GM19324 (cell line): ENCODE results near the gene CPO.
"Not testable (repeated sequence)": the region's sequence is repeated elsewhere in the genome, so short reads cannot be mapped to it uniquely, and the experiment has no call there.

Experiments
- ATAC-seq: cut with Tn5 transposase; IDR thresholded peaks from one replicate; pipeline ENCODE4 v1.9.1; 2021; ENCODE audit warnings: mild to moderate bottlenecking, moderate library complexity; ENCODE audit not compliant: unreplicated experiment, low FRiP score

The CPO gene, protein sequence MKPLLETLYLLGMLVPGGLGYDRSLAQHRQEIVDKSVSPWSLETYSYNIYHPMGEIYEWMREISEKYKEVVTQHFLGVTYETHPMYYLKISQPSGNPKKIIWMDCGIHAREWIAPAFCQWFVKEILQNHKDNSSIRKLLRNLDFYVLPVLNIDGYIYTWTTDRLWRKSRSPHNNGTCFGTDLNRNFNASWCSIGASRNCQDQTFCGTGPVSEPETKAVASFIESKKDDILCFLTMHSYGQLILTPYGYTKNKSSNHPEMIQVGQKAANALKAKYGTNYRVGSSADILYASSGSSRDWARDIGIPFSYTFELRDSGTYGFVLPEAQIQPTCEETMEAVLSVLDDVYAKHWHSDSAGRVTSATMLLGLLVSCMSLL

GRCh38 chr2:206939340-206939739 lies at the start of gene CPO:
Gene CPO, plus strand, starts transcription at chr2:206939518. Its CDS starts 82 bp downstream, at chr2:206939600.
- ATAC-seq = no peak

DNA sequence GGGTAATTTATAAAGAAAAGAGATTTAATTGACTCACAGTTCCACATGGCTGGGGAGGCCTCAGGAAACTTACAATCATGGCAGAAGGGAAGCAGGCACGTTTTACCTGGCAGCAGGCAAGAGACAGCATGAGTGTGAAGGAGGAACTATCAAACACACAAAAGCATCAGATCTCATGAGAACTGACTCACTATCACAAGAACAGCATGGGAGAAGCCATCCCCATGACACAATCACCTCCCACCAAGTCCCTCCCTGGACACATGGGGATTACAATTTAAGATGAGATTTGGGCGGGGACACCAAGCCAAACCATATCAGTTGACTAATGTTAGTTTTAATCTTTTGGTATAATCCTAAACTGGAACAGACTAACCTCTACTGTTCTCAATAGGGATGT lies 49.1 kb upstream of the CPO start:
- no peak for ATAC-seq

DNA sequence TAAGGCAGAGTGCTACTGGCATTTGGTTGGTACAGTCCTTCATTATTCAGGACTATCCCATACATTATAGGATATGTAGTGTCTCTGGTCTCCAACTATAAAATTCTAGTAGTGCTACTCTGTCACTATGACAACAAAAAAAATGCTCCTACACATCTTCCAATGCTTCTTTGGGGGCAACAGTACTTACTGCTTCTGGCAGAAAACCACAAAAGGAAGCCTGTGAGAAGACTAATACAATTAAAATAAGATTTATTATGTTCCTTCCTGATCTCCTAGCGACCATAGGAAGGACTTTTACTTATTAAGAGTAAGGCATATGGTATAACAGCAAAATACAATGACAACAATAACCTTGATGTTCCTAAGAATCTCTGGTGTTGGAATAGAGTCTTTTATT lies 48.4 kb upstream of the CPO start:
- no peak for ATAC-seq

DNA sequence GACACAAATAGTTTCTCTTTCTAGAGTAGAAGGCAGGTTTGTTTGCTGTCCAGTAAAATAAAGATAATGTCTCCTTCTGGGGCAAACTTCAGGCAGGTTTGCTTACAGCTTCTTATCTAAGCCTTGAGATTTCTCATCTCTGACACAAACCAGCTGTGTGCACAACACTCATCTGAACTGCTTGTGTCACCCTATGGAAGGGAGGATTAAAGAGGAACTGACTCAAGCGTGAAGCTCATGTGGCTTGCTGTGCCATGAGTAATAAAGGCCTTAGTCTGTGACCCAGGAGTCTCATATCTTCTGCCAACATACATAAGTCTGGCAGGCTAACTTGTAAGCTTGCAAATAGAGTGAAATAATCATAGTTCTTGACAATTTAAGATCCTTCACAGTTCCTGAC lies 24.2 kb upstream of the CPO start:
- no peak for ATAC-seq

- ATAC-seq = no peak
These were observed 21.1 kb upstream of the CPO start for GRCh38 chr2:206918263-206918662.

- ATAC-seq = no peak
These were observed 19.0 kb upstream of the CPO start for GRCh38 chr2:206920310-206920709.

GRCh38 chr2:206920951-206921350 lies 18.4 kb upstream of the CPO start:
- ATAC-seq = no peak

- ATAC-seq = no peak
These were observed 17.8 kb upstream of the CPO start for GRCh38 chr2:206921529-206921928.

GRCh38 chr2:206935991-206936842 lies 3.1 kb upstream of the CPO start:
- no peak for ATAC-seq

- ATAC-seq = no peak
These were observed 2.5 kb upstream of the CPO start for GRCh38 chr2:206936843-206937230.

GRCh38 chr2:206937555-206937954 lies 1.8 kb upstream of the CPO start:
- no peak for ATAC-seq

DNA sequence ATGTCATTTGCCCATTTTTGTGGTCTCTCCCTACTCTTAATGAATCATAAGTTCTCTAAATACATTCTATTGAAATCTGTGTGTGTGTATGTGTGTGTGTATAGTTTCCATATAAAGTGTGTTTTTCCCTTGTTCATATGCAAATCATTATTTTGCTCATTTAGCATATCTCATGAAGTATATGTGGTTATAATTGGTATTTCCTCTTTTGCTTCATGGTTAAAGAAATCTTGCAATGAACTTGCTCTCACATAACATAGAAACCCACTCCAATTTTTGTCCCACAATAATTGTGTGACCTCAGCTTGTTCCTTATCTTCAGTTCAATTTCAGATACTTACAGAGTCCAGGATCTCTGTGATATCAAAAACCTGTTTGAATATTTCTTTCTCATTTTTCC lies 1.2 kb downstream of the CPO start:
- ATAC-seq = no peak

DNA sequence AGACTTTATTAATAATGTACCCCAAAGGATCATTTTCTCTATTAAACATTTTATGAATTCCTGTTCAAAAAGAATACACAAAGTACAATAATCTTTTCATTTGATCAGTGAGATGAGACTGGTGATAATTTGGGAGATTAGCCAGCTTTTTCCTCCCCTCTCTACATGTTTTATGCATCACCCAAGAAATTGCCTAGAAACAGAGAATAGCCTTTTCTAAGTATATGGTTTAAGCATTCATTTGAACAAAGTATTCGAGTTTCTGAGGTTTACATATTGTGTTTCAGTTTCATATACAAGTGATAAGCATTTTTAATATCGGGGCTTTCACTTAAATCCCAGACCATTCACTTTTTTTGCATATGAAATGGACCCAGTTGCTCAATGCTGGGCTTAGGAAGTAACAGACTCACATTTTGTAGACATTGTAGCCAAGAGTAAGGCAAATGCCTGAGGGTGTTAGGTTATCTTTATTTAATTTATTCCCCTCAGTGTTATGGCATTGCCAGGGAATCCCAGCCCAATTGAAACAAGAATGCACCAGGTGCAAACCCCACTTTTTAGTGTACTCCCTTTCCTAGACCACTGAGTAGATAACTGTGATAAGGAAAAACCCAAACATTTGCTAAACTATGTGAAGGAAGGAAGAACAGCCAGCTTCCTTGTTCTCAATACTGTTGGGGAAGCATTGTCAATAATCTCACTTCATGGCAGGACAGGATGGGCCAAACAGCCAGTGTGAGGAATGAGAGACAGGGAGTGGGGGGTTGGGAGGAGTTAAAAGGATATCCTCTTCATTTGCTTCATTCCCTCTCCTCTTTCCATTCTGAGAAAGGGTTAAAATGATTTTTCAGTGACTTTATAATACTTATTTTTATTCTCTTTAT lies 3.5 kb downstream of the CPO start:
- no peak for ATAC-seq

DNA sequence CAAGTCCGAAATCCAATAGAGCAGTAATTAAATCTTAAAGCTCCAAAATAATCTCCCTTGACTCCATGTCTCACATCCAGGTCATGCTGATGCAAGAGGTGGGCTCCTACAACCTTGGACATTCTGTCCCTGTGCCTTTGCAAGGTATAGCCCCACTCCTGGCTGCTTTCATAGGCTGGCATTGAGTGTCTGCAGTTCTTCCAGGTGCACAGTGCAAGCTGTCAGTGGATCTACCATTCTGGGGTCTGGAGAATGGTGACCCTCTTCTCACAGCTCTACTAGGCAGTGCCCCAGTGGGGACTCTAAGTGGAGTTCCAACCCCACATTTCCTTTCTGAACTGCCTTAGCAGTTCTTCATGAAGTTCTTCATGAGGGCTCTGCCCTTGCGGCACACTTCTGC lies 14.1 kb downstream of the CPO start:
- ATAC-seq = not testable (repeated sequence)

DNA sequence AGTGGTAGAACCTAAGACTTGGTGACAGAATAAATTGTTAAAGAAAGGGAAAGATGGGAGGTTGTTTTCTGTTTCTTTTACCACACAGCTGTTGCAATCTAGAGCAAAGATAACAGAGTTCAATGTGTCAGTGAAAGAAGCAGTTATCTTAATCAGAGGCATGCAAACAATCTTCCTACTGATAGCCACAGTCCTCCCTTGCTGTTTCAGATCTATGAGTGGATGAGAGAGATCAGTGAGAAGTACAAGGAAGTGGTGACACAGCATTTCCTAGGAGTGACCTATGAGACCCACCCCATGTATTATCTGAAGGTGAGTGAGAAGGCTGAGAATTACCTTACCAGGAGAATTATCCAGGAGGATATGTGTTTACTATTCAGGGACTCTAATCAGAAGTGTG lies 15.9 kb downstream of the CPO start:
- ATAC-seq = no peak

GRCh38 chr2:206958261-206958660 lies 18.9 kb downstream of the CPO start:
- ATAC-seq = no peak

DNA sequence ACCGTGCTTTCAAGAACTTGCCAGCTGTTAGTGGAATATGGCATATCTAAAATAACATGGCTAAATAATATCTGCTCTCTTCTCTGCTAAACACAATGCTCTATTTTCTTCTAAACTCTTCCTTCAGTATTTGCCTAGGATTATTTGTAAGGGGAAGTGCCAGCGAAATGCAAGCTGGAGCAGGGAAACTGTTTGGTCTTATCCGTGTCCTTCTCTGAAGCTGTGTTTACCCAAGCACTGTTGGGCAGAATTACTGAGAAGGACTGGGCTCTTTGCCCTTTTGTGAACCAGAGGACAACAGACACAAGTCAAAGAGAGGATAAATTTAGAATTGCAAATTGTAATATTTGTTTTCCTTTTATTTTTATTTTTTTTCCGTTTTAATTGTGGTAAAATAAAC lies 23.6 kb downstream of the CPO start:
- no peak for ATAC-seq

DNA sequence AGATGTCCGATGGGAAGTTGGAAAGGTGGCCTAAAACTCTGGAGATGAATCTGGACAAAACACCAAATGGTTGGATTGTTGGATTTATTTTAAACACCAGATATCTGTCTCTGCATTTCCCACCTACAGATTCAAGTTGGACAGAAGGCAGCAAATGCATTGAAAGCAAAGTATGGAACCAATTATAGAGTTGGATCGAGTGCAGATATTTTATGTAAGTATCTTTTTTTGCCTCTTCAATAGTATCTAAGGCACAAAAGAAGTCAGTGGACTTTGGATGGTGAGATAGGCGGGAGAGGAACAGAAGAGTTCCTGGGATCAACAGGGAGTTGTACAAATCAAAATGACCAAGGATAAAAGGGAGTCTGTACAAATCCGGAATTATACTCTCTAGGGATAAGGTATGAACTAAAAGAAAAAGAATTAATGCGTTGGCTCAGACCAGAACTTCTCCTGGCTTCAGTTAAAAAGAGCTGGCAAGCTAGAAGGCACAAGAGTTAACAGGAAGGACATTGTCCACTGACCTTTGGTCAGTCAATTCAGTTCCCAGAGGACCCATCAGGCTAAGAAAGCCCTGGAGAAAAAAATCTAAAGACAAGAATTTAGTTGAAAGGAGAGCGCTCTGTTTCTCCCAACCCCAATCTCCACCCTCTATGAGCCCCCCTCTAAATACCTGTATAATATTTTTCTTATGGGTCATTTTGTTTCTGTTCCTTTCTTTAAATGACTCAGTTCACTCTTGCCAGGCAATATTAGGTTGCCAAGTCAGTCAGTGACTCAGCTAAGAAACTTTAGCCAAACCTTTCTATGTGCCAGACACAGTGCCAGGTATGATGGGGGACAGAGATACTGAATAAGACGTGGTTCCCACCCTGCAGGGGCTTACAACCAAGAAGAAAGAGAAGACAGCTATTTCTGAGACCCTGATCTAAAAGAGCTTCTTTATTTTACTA lies 29.1 kb downstream of the CPO start:
- ATAC-seq = no peak

DNA sequence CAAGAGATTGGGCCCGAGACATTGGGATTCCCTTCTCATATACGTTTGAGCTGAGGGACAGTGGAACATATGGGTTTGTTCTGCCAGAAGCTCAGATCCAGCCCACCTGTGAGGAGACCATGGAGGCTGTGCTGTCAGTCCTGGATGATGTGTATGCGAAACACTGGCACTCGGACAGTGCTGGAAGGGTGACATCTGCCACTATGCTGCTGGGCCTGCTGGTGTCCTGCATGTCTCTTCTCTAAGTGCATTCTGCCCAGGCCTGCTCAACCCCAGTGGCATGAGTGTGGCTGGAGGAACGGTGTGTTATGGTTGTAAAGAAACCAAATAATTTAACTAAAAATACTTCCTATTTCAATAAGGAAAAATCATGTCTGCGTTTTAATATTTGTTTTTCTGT lies 29.9 kb downstream of the CPO start:
- ATAC-seq = no peak
